Lower lobe of right lung (tissue), 2 donors: ENCODE results near the gene CELSR1. TPM values are rescaled to one million over a fixed set of nuclear protein-coding genes. Genes with fewer than 3 reads are reported as not detected.

Experiments used
- ATAC-seq, 2 donors: fragments of 200-7000 bp; cut with Tn5 transposase; one replicate each; pipeline ENCODE4 v1.9.1; 2020 to 2022; ENCODE audit warnings: mild to moderate bottlenecking in 2 of 2, moderate library complexity in 2 of 2
- DNase-seq: peaks from one replicate; pipeline ENCODE4 v3.0.0-alpha.2; 2020
- H3K27ac ChIP-seq: fragments of 200-600 bp; one replicate; pipeline ENCODE4 v1.8.0; 2022
- H3K27me3 ChIP-seq: fragments of 200-600 bp; one replicate; pipeline ENCODE4 v1.8.0; 2022; ENCODE audit warnings: low read depth
- H3K36me3 ChIP-seq: fragments of 200-600 bp; one replicate; pipeline ENCODE4 v1.8.0; 2022; ENCODE audit warnings: mild to moderate bottlenecking
- H3K4me1 ChIP-seq: fragments of 200-600 bp; one replicate; pipeline ENCODE4 v1.8.0; 2022
- H3K4me3 ChIP-seq: fragments of 200-600 bp; one replicate; pipeline ENCODE4 v1.8.0; 2022; ENCODE audit warnings: mild to moderate bottlenecking
- H3K9me3 ChIP-seq: fragments of 200-600 bp; one replicate; pipeline ENCODE4 v1.8.0; 2022
- intact Hi-C: fragments of 100-400 bp; cut with DNase I; formaldehyde crosslinking; loops from one replicate; pipeline ENCODE4 v1.11.0; 2022
- total RNA-seq: library from RNA; stranded (reverse); fragmentation: NEBNext Ultra II Directional; extraction: Animal tissue kit (Norgen Biotek cat#: 25700); gene quantifications from one replicate; pipeline ENCODE4 v1.2.1, GENCODE V29; 2021
- TF ChIP-seq, protein P1 (sequence below): fragments of 200-600 bp; IDR thresholded peaks from one replicate; pipeline ENCODE4 v1.8.0; 2022; ENCODE audit warnings: antibody characterized with exemption, mild to moderate bottlenecking
- donor health status: DM: no; HTN: yes; CAD: no; lungs with severe emphysema.

CELSR1 gene
- total RNA-seq, 1 donor from 2014 or later = 51.8 TPM

DNA sequence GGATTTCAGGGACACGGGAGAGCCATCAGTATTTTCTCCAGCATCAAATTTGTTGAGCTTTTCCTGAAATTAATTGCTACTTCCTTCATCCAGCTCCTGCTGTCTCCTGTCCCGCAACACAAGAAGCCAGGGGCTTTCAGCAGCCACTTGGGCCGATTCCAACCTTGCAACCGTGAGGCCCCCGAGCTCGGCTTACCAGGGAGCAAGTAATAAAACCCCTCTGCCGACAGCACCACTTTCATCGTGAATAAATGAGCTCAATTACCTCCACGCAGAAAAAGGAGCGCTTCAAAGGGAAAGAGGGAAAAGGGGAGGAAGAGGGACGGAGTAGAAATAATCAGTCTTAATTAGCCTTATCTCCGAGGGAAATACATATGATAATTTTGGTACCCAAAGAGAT, 76.6 kb downstream of the CELSR1 start:
- Histone ChIP-seq H3K9me3 (no peaks in the 10 kb centered on the region), H3K36me3 (no peaks in the 10 kb centered on the region), H3K4me1 (peaks cover under 1% of the 10 kb centered on the region), H3K27ac (no peak overlapping the region), H3K27me3 (no peaks in the 10 kb centered on the region), H3K4me3 (no peak overlapping the region)
- DNase-seq (no peak), ATAC-seq (no peak)
- intact Hi-C loops = no loop called here
- TF ChIP-seq, protein P1, sequence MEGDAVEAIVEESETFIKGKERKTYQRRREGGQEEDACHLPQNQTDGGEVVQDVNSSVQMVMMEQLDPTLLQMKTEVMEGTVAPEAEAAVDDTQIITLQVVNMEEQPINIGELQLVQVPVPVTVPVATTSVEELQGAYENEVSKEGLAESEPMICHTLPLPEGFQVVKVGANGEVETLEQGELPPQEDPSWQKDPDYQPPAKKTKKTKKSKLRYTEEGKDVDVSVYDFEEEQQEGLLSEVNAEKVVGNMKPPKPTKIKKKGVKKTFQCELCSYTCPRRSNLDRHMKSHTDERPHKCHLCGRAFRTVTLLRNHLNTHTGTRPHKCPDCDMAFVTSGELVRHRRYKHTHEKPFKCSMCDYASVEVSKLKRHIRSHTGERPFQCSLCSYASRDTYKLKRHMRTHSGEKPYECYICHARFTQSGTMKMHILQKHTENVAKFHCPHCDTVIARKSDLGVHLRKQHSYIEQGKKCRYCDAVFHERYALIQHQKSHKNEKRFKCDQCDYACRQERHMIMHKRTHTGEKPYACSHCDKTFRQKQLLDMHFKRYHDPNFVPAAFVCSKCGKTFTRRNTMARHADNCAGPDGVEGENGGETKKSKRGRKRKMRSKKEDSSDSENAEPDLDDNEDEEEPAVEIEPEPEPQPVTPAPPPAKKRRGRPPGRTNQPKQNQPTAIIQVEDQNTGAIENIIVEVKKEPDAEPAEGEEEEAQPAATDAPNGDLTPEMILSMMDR = no peak

DNA sequence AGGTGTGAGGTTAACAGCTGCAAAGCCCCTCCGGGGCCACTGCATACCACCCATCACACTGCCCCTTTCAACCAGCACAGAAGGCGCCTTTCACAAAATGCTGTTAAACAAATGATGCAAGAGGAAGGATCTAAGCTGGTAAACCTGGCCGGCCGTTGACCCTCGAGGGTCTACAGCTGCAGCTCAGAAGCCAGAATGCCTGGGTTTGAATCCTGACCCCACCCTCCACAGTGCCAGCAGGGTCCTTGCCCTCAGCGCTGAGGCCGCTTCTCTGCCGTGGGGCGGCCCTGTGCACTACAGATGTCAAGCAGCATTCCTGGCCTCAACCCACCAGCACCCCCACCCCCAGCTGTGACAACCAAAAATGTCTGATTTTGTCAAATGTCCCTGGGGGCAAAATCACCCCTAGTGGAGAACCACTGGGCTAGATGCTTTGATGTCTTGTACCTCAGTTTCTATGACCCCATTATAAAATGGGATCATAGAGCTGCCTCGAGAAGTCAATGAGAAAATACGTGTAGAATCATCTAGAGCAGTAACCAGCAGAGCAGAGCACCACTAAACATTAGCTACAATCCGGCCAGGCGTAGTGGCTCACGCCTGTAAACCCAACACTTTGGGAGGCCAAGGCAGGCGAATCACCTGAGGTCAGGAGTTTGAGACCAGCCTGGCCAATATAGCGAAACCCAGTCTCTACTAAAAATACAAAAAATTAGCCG, 77.9 kb downstream of the CELSR1 start:
- no peak overlapping the region for H3K27ac ChIP-seq
- peaks cover 3% of the 10 kb centered on the region for H3K27me3 ChIP-seq
- H3K36me3 ChIP-seq = no peaks in the 10 kb centered on the region
- TF ChIP-seq, protein P1 = no peak
- intact Hi-C loops = no loop called here
- no peaks in the 10 kb centered on the region for H3K4me1 ChIP-seq
- DNase-seq = no peak
- ATAC-seq = no peak
- H3K9me3 ChIP-seq = no peaks in the 10 kb centered on the region
- no peak overlapping the region for H3K4me3 ChIP-seq

DNA sequence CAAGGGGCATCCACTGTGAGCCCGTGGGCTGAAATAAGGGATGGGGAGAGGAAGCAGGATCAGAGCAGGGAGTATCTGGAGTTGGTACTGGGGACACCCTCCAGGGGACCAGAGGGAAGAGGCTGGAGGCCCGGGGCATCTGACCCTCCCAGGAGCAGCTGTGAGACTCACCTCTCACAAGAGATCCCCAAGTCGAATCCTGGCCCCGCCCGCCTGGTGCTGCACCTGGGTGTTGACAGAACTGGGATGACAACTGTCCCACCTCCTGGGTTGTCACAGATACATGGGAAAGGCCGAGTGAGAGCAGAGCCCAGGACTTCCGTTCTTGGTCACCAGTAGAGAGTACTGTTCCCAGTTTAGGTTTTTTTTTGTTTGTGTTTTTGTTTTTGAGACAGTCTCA, 78.9 kb downstream of the CELSR1 start:
- Histone ChIP-seq H3K27me3 (peaks cover 3% of the 10 kb centered on the region), H3K4me3 (no peak overlapping the region), H3K9me3 (no peaks in the 10 kb centered on the region), H3K36me3 (no peaks in the 10 kb centered on the region), H3K27ac (no peak overlapping the region), H3K4me1 (peaks cover 3% of the 10 kb centered on the region)
- TF ChIP-seq, protein P1 = no peak
- ATAC-seq (no peak), DNase-seq (peak; percentile 50)
- intact Hi-C loops = no loop called here

DNA sequence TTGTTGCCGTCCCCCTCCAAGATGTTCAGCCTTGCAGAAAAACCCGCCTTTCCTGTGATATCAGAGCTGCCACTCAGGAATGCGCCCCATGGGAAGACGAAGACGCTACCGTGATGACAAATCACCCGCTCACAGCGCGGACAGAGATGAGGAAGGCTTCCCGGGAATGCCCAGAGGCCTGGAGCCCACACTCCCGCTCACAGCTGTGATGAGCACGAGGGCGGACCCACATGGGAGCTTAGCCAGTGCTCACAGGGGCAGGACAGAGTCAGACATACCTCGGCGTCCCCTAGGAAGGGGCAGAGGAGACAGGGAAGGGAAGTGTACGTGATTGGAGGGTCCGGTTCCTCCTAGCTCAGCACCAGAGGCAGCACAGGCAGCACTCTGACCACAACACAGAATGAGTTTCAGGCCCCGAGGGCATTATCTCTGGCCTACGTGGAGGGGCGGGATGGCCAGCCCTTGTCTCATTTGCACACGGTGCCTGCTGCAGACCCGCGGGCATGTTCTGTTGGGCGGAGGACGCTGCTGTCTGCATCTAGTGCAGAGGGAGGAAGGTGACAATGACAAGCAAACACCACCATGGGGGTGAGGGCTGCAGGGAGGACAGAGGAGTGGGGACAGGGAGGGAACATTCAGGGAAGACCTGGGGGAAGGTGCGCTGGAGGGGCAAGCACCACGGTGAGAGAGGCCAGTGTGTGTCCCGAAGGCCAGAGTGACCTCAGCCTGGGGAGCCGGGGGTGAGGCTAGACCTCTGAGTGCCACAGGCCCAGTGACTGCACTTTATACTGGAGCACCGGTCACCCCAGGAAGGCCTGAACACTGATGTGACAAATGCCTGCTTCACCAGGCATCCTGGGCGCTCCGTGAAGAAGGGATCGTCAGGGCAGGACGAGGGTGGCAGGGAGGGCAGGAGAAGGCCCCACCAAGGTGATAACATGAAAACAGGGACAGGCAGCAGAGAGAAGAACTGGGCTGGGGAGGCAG, 79.6 kb downstream of the CELSR1 start:
- intact Hi-C loops = no loop called here
- H3K36me3 ChIP-seq = no peaks in the 10 kb centered on the region
- peaks cover 10% of the 10 kb centered on the region for H3K4me1 ChIP-seq
- H3K27ac ChIP-seq = no peak overlapping the region
- peaks cover 3% of the 10 kb centered on the region for H3K27me3 ChIP-seq
- H3K9me3 ChIP-seq = no peaks in the 10 kb centered on the region
- no peak overlapping the region for H3K4me3 ChIP-seq
- ATAC-seq (no peak), DNase-seq (no peak)
- TF ChIP-seq, protein P1 = no peak

DNA sequence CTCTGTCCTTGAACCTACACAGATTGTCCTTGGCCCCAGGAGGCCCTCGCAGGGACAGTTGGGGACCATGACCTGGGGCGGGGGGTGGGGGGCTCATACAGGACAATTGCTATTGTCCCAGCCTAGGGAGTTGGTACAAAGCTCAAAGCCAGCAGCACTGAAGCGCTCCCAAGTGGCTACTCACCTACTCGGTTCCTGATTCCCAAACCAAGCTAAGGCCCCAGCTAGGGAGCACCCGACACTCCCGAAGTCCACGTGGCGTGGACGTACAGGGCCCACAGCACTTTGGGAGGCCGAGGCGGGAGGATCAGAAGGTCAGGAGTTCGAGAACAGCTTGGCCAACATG, 80.6 kb downstream of the CELSR1 start:
- TF ChIP-seq, protein P1 = no peak
- Histone ChIP-seq H3K4me1 (peaks cover 20% of the 10 kb centered on the region), H3K9me3 (no peaks in the 10 kb centered on the region), H3K4me3 (no peak overlapping the region), H3K27ac (no peak overlapping the region), H3K36me3 (no peaks in the 10 kb centered on the region), H3K27me3 (peaks cover 3% of the 10 kb centered on the region)
- DNase-seq = no peak
- no peak for ATAC-seq
- intact Hi-C loops = no loop called here
